ENCODE measurements around the gene HAND1. TPM values are rescaled to one million over a fixed set of nuclear protein-coding genes. Genes with fewer than 3 reads are reported as not detected.

Gene HAND1
- total and polyA plus RNA-seq, 8 donors = 0.08 to 0.09 TPM; not detected in 6

DNA sequence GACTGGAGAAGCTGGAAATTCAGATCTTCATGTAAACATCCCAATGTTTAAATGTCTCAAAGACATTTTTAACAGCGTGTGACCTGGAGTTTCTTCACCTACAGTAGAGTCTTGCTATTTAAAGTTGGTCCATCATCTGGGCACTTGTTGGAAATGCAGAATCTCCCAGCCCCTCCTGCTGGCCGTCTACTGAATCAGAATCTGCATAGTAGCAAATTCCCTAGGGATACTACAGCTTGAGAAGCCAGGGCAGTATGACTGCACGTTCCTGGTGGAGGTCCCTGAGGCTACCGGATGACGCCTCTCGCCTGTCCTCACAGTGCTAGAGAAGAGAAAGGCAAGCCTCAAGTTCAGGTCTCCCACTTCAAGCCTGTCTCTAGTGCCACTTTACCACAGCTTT, 16.5 kb downstream of the HAND1 start:
- peaks cover 0 to 10% (median under 1%) of the 10 kb centered on the region in 3 donors for H3K36me3 ChIP-seq
- no peaks in the 10 kb centered on the region for H3K9me3 ChIP-seq
- H3K4me3 ChIP-seq = no peak overlapping the region
- intact Hi-C loops (cut with DNase I) = loop anchor here in 1 of 3 donors (10.0 kb wide), 1 partner anchor 143 kb away; no protein-coding TSS in a partner anchor
- no peak for DNase-seq
- no peaks in the 10 kb centered on the region for H3K4me1 ChIP-seq
- no peaks in the 10 kb centered on the region for H3K27me3 ChIP-seq
- no peak for FAIRE-seq
- WGBS, 2 donors = 73 to 79% methylated on average over 6 of the region's 6 CpGs
- ATAC-seq = no peak
- H3K27ac ChIP-seq = no peak overlapping the region
- TF ChIP-seq, protein P1, sequence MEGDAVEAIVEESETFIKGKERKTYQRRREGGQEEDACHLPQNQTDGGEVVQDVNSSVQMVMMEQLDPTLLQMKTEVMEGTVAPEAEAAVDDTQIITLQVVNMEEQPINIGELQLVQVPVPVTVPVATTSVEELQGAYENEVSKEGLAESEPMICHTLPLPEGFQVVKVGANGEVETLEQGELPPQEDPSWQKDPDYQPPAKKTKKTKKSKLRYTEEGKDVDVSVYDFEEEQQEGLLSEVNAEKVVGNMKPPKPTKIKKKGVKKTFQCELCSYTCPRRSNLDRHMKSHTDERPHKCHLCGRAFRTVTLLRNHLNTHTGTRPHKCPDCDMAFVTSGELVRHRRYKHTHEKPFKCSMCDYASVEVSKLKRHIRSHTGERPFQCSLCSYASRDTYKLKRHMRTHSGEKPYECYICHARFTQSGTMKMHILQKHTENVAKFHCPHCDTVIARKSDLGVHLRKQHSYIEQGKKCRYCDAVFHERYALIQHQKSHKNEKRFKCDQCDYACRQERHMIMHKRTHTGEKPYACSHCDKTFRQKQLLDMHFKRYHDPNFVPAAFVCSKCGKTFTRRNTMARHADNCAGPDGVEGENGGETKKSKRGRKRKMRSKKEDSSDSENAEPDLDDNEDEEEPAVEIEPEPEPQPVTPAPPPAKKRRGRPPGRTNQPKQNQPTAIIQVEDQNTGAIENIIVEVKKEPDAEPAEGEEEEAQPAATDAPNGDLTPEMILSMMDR (IDR thresholded peaks at IDR 0.05) = no peak

DNA sequence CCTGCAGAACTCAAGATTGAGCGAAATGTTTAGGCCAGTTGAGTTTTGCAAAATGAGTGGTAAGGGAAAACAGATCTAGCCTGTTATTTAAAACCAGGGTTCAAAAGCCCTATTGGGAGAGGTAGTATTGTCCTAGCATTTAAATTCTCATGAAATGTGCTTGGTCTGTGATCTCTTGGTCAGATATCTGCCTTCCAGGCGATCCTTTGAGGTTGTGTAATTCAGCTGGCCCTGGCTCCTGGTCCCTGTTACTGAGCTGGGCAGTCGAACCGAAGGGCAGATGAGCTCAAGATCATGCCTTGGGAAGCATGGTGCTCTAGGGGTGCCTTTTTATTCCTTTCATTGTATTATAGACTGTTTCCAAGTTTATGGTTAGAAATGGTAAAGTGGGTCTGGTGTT, 17.9 kb downstream of the HAND1 start:
- Histone ChIP-seq H3K4me3 (no peak overlapping the region), H3K4me1 (no peaks in the 10 kb centered on the region), H3K27me3 (no peaks in the 10 kb centered on the region), H3K36me3 (peaks cover 0 to 23% (median 10%) of the 10 kb centered on the region in 3 donors), H3K27ac (no peak overlapping the region), H3K9me3 (no peaks in the 10 kb centered on the region)
- ATAC-seq (no peak), DNase-seq (no peak), FAIRE-seq (no peak)
- intact Hi-C loops (cut with DNase I) = loop anchor here in 1 of 3 donors (10.0 kb wide), 1 partner anchor 145 kb away; no protein-coding TSS in a partner anchor
- TF ChIP-seq, protein P1 (IDR thresholded peaks at IDR 0.05) = no peak
- 92 to 94% methylated on average over 4 of the region's 4 CpGs for WGBS, 2 donors

DNA sequence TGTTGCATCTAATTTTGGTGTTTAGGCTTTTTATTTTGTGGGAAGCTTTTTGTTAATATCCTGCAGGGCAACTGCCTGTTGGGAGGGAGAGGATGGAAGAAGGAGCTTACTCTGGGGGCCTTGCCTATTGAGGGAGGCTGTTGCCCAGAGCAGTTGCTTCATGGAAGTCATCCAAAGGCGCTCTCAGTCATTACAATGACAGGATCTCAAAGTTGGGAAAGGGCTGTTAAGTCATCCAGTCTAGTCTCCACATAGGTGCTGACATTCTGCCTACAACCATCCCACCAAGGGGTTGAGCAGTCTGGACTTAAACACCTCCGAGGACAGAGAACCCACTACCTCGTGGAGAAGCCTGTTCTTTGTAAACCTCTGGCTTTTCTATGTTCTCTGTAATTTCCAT, 19.0 kb downstream of the HAND1 start:
- Histone ChIP-seq H3K27ac (no peak overlapping the region), H3K9me3 (no peaks in the 10 kb centered on the region), H3K27me3 (no peaks in the 10 kb centered on the region), H3K4me1 (no peaks in the 10 kb centered on the region), H3K36me3 (peaks cover 0 to 33% (median 14%) of the 10 kb centered on the region in 3 donors), H3K4me3 (no peak overlapping the region)
- intact Hi-C loops (cut with DNase I) = no loop called here
- DNase-seq = no peak
- WGBS, 2 donors = 66 to 74% methylated on average over 3 of the region's 3 CpGs
- FAIRE-seq = no peak
- ATAC-seq = no peak
- TF ChIP-seq, protein P1 (IDR thresholded peaks at IDR 0.05) = no peak

DNA sequence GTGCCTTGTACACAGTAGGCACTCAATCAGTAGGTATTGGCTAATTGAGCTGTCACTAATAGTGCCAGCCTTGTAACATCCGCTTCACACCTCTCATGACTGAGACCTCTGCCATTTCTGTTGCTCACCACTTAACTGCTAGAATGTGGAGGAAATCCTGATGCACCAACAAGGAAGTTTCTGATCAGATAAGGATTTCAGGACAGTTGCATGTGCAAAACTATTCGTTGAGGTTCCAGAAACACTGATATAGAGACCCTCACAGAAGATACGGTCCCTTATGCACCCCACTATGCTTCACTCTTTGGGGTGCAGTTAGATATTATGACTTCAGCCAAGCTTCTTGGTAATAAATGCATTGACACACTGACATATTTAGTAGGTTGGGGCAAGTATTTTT, 21.5 kb downstream of the HAND1 start:
- TF ChIP-seq, protein P1 (IDR thresholded peaks at IDR 0.05) = no peak
- no peak for DNase-seq
- FAIRE-seq = no peak
- no peak overlapping the region for H3K27ac ChIP-seq
- no peak overlapping the region for H3K4me3 ChIP-seq
- 86 to 88% methylated on average over 3 of the region's 3 CpGs for WGBS, 2 donors
- ATAC-seq = no peak
- H3K36me3 ChIP-seq = peaks cover 0 to 46% (median 22%) of the 10 kb centered on the region in 3 donors
- H3K4me1 ChIP-seq = no peaks in the 10 kb centered on the region
- H3K9me3 ChIP-seq = no peaks in the 10 kb centered on the region
- intact Hi-C loops (cut with DNase I) = no loop called here
- H3K27me3 ChIP-seq = no peaks in the 10 kb centered on the region

GRCh38 chr5:154455585-154455984, 22.4 kb downstream of the HAND1 start:
- FAIRE-seq (no peak), ATAC-seq (no peak), DNase-seq (no peak)
- no peak overlapping the region for H3K27ac ChIP-seq
- H3K4me3 ChIP-seq = no peak overlapping the region
- 90 to 92% methylated on average over 5 of the region's 5 CpGs for WGBS, 2 donors
- TF ChIP-seq, protein P1 (IDR thresholded peaks at IDR 0.05) = no peak
- H3K36me3 ChIP-seq = peaks cover 0 to 52% (median 22%) of the 10 kb centered on the region in 3 donors
- intact Hi-C loops (cut with DNase I) = no loop called here
- no peaks in the 10 kb centered on the region for H3K27me3 ChIP-seq
- no peaks in the 10 kb centered on the region for H3K9me3 ChIP-seq
- no peaks in the 10 kb centered on the region for H3K4me1 ChIP-seq

Data from pancreas (tissue), 10 donors.